ENCODE measurements around the gene FAM117B.

FAM117B gene

GRCh38 chr2:202634556-202635427 is at the start of gene FAM117B:
TSS of gene FAM117B (plus strand) at chr2:202634969. CDS start at chr2:202635188, 219 bp downstream.
- peak; percentile 86 for DNase-seq (ENCODE audit: low read depth)

GRCh38 chr2:202588647-202589581 is 45.9 kb upstream of the FAM117B start:
- peak; percentile 58 for DNase-seq (ENCODE audit: low read depth)

- DNase-seq (ENCODE audit: low read depth): no peak
Measured at GRCh38 chr2:202589582-202589949, 45.2 kb upstream of the FAM117B start.

- DNase-seq (ENCODE audit: low read depth): no peak
Measured at GRCh38 chr2:202592566-202592965, 42.2 kb upstream of the FAM117B start.

- DNase-seq (ENCODE audit: low read depth): no peak
Measured at GRCh38 chr2:202599105-202599504, 35.7 kb upstream of the FAM117B start.

- DNase-seq (ENCODE audit: low read depth): no peak
Measured at GRCh38 chr2:202599911-202600310, 34.9 kb upstream of the FAM117B start.

- no peak for DNase-seq (ENCODE audit: low read depth)
Measured at GRCh38 chr2:202604699-202605098, 30.1 kb upstream of the FAM117B start.

GRCh38 chr2:202605174-202605573 is 29.6 kb upstream of the FAM117B start:
- DNase-seq (ENCODE audit: low read depth): no peak

- no peak for DNase-seq (ENCODE audit: low read depth)
Measured at GRCh38 chr2:202608142-202608852, 26.5 kb upstream of the FAM117B start.

- DNase-seq (ENCODE audit: low read depth): no peak
Measured at GRCh38 chr2:202609381-202610145, 25.2 kb upstream of the FAM117B start.

- DNase-seq (ENCODE audit: low read depth): no peak
Measured at GRCh38 chr2:202610380-202610779, 24.4 kb upstream of the FAM117B start.

GRCh38 chr2:202612145-202612544 is 22.6 kb upstream of the FAM117B start:
- DNase-seq (ENCODE audit: low read depth): no peak

- no peak for DNase-seq (ENCODE audit: low read depth)
Measured at GRCh38 chr2:202613479-202613878, 21.3 kb upstream of the FAM117B start.

- DNase-seq (ENCODE audit: low read depth): no peak
Measured at GRCh38 chr2:202624133-202624532, 10.6 kb upstream of the FAM117B start.

- no peak for DNase-seq (ENCODE audit: low read depth)
Measured at GRCh38 chr2:202627042-202627441, 7.7 kb upstream of the FAM117B start.

GRCh38 chr2:202628646-202629198 is 6.0 kb upstream of the FAM117B start:
- no peak for DNase-seq (ENCODE audit: low read depth)

GRCh38 chr2:202632682-202633290 is 2.0 kb upstream of the FAM117B start:
- no peak for DNase-seq (ENCODE audit: low read depth)

GRCh38 chr2:202633470-202633869 is 1.3 kb upstream of the FAM117B start:
- DNase-seq (ENCODE audit: low read depth): no peak

GRCh38 chr2:202635428-202636212 is 851 bp downstream of the FAM117B start:
- no peak for DNase-seq (ENCODE audit: low read depth)

- DNase-seq (ENCODE audit: low read depth): no peak
Measured at GRCh38 chr2:202636213-202636513, 1.4 kb downstream of the FAM117B start.
